SK-N-SH treated with all-trans-retinoic acid at 6 μM for 48 hours (cell line): Measurements from ENCODE around the gene SCARF2.

Experiments used
- ATAC-seq: fragments of 200-7000 bp; cut with Tn5 transposase; 3 replicates; pipeline ENCODE4 v1.9.1; 2020; ENCODE audit warnings: mild to moderate bottlenecking, moderate library complexity
- ARNTL ChIP-seq: fragments of 450-650 bp; formaldehyde crosslinking; IDR thresholded peaks from 2 replicates; pipeline ENCODE4 v1.5.0; 2020; ENCODE audit warnings: low read depth, mild to moderate bottlenecking, moderate library complexity, borderline replicate concordance
- CREB5 ChIP-seq: fragments of 250-450 bp; sonication (Bioruptor Pico); IDR thresholded peaks from 2 replicates; pipeline ENCODE4 v1.5.1; 2020; ENCODE audit warnings: low read depth, mild to moderate bottlenecking, moderate library complexity
- CSDC2 ChIP-seq: fragments of 250-450 bp; sonication (Bioruptor Pico); IDR thresholded peaks from 2 replicates; pipeline ENCODE4 v1.5.0; 2020; ENCODE audit warnings: mild to moderate bottlenecking, moderate library complexity
- CSRNP3 ChIP-seq: fragments of 250-450 bp; sonication (Bioruptor Pico); IDR thresholded peaks from 2 replicates; pipeline ENCODE4 v1.5.1; 2021; ENCODE audit warnings: mild to moderate bottlenecking, moderate library complexity
- ESRRG ChIP-seq: fragments of 250-450 bp; sonication (Bioruptor Pico); IDR thresholded peaks from 2 replicates; pipeline ENCODE4 v1.6.1; 2021; ENCODE audit warnings: mild to moderate bottlenecking
- GLIS3 ChIP-seq: fragments of 250-450 bp; sonication (Bioruptor Pico); IDR thresholded peaks from 2 replicates; pipeline ENCODE4 v1.5.0; 2020; ENCODE audit warnings: mild to moderate bottlenecking, moderate library complexity
- ISL1 ChIP-seq: fragments of 250-450 bp; sonication (Bioruptor Pico); IDR thresholded peaks from 2 replicates; pipeline ENCODE4 v2.1.2; 2022; ENCODE audit warnings: mild to moderate bottlenecking, moderate library complexity
- PATZ1 ChIP-seq: fragments of 250-450 bp; sonication (Bioruptor Pico); IDR thresholded peaks from 2 replicates; pipeline ENCODE4 v1.8.0; 2020; ENCODE audit warnings: mild to moderate bottlenecking, moderate library complexity, borderline replicate concordance
- POU6F1 ChIP-seq: fragments of 250-450 bp; sonication (Bioruptor Pico); IDR thresholded peaks from 2 replicates; pipeline ENCODE4 v1.8.0; 2021; ENCODE audit warnings: low read depth, mild to moderate bottlenecking, moderate library complexity, borderline replicate concordance
- PPARA ChIP-seq: fragments of 250-450 bp; sonication (Bioruptor Pico); IDR thresholded peaks from 2 replicates; pipeline ENCODE4 v1.5.0; 2020; ENCODE audit warnings: mild to moderate bottlenecking, borderline replicate concordance
- RARB ChIP-seq: fragments of 250-450 bp; sonication (Bioruptor Pico); IDR thresholded peaks from 2 replicates; pipeline ENCODE4 v1.8.0; 2021; ENCODE audit warnings: mild to moderate bottlenecking, moderate library complexity
- SNAI2 ChIP-seq: fragments of 250-450 bp; sonication (Bioruptor Pico); IDR thresholded peaks from 2 replicates; pipeline ENCODE4 v1.5.0; 2020; ENCODE audit warnings: mild to moderate bottlenecking, moderate library complexity
- TOX ChIP-seq: fragments of 250-450 bp; sonication (Bioruptor Pico); IDR thresholded peaks from 2 replicates; pipeline ENCODE4 v1.8.0; 2021; ENCODE audit warnings: mild to moderate bottlenecking, moderate library complexity, borderline replicate concordance
- TSHZ2 ChIP-seq: fragments of 250-450 bp; sonication (Bioruptor Pico); IDR thresholded peaks from 2 replicates; pipeline ENCODE4 v1.5.0; 2020; ENCODE audit warnings: mild to moderate bottlenecking, moderate library complexity
- ZC3H10 ChIP-seq: fragments of 250-450 bp; sonication (Bioruptor Pico); IDR thresholded peaks from 2 replicates; pipeline ENCODE4 v1.5.1; 2021; ENCODE audit warnings: mild to moderate bottlenecking, moderate library complexity
- ZFP3 ChIP-seq: fragments of 250-450 bp; sonication (Bioruptor Pico); IDR thresholded peaks from 2 replicates; pipeline ENCODE4 v1.5.0; 2020; ENCODE audit warnings: mild to moderate bottlenecking, moderate library complexity
- ZFP30 ChIP-seq: fragments of 450-650 bp; formaldehyde crosslinking; IDR thresholded peaks from 2 replicates; pipeline ENCODE4 v1.5.0; 2022; ENCODE audit warnings: mild to moderate bottlenecking, moderate library complexity
- ZNF565 ChIP-seq: fragments of 450-650 bp; formaldehyde crosslinking; conservative IDR thresholded peaks from 2 replicates; pipeline ENCODE4 v1.5.0; 2020; ENCODE audit warnings: low read depth, mild to moderate bottlenecking, moderate library complexity
- ZNF70 ChIP-seq: fragments of 450-650 bp; formaldehyde crosslinking; IDR thresholded peaks from 2 replicates; pipeline ENCODE4 v1.5.0; 2020; ENCODE audit warnings: mild to moderate bottlenecking, moderate library complexity

Gene SCARF2

GRCh38 chr22:20441631-20442484 lies 4.2 kb upstream of the SCARF2 start:
- no peak for ATAC-seq
- TF ChIP-seq SNAI2 (no peak), CSDC2 (no peak), ARNTL (CRISPR knock-in tag) (no peak), POU6F1 (CRISPR knock-in tag) (no peak), ESRRG (CRISPR knock-in tag) (no peak), PPARA (CRISPR knock-in tag) (no peak), TOX (CRISPR knock-in tag) (no peak), ISL1 (CRISPR knock-in tag) (no peak), PATZ1 (no peak), ZFP3 (CRISPR knock-in tag) (no peak), ZNF565 (CRISPR knock-in tag) (no peak), RARB (no peak), CREB5 (no peak)

GRCh38 chr22:20440637-20441591 lies 3.3 kb upstream of the SCARF2 start:
- TF ChIP-seq ZC3H10 (CRISPR knock-in tag) (no peak), PATZ1 (no peak), POU6F1 (CRISPR knock-in tag) (no peak), ZNF70 (CRISPR knock-in tag) (no peak), ISL1 (CRISPR knock-in tag) (no peak), ZFP30 (CRISPR knock-in tag) (no peak), CSRNP3 (no peak), PPARA (CRISPR knock-in tag) (no peak), GLIS3 (CRISPR knock-in tag) (no peak), TSHZ2 (no peak), TOX (CRISPR knock-in tag) (no peak)
- ATAC-seq, result no peak
